ENCODE data around the gene IGLL5.

DNA sequence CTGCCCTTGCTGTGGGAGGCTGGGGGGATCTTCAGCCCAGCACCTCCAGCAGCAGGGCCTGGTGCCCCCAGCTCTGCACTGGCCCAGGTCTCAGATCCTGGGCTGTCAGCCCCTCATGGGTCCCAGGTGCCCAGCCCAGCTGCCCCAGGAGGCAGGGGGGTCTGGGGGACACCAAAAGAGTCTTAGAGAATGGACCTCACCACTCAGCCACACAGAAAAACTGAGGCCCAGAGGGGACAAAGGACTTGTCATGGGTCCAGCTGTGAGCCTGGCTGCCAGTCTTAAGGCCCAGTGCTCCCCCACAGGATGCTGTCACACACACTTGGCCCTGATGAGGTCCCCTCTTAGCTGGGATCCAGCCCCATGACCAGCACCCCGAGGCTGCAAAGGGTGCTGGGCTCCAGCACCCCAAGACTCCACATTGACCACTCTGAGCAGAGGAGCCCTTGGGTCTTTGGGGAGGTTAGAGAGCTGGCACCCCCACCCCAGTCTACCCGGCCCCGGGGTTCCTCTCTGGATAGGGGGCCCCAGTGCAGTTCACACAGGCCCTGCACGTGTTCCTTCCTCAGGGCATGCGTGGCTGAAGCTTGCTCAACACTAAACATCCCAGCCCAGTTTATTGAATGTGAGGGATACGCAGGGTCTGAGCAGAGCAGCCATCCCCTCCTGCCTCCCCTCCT is 54.4 kb downstream of the IGLL5 start:
- TF ChIP-seq ZFHX2 (tag by site-specific recombination; conservative IDR thresholded peaks at IDR 0.05) = no peak
- TF ChIP-seq, protein P1, sequence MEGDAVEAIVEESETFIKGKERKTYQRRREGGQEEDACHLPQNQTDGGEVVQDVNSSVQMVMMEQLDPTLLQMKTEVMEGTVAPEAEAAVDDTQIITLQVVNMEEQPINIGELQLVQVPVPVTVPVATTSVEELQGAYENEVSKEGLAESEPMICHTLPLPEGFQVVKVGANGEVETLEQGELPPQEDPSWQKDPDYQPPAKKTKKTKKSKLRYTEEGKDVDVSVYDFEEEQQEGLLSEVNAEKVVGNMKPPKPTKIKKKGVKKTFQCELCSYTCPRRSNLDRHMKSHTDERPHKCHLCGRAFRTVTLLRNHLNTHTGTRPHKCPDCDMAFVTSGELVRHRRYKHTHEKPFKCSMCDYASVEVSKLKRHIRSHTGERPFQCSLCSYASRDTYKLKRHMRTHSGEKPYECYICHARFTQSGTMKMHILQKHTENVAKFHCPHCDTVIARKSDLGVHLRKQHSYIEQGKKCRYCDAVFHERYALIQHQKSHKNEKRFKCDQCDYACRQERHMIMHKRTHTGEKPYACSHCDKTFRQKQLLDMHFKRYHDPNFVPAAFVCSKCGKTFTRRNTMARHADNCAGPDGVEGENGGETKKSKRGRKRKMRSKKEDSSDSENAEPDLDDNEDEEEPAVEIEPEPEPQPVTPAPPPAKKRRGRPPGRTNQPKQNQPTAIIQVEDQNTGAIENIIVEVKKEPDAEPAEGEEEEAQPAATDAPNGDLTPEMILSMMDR (tag by site-specific recombination; IDR thresholded peaks at IDR 0.05) = no peak
- TF ChIP-seq, protein P2, sequence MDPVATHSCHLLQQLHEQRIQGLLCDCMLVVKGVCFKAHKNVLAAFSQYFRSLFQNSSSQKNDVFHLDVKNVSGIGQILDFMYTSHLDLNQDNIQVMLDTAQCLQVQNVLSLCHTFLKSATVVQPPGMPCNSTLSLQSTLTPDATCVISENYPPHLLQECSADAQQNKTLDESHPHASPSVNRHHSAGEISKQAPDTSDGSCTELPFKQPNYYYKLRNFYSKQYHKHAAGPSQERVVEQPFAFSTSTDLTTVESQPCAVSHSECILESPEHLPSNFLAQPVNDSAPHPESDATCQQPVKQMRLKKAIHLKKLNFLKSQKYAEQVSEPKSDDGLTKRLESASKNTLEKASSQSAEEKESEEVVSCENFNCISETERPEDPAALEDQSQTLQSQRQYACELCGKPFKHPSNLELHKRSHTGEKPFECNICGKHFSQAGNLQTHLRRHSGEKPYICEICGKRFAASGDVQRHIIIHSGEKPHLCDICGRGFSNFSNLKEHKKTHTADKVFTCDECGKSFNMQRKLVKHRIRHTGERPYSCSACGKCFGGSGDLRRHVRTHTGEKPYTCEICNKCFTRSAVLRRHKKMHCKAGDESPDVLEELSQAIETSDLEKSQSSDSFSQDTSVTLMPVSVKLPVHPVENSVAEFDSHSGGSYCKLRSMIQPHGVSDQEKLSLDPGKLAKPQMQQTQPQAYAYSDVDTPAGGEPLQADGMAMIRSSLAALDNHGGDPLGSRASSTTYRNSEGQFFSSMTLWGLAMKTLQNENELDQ (tag by site-specific recombination; IDR thresholded peaks at IDR 0.05; ENCODE audit: low read depth) = no peak
- no peak for TF ChIP-seq ZNF501 (tag by site-specific recombination; IDR thresholded peaks at IDR 0.05)
- no peak for TF ChIP-seq ZNF292 (tag by site-specific recombination; IDR thresholded peaks at IDR 0.05; ENCODE audit: borderline replicate concordance, low read depth)
